Measurements from ENCODE around the gene CHRFAM7A. TPM values are rescaled to one million over a fixed set of nuclear protein-coding genes. Genes with fewer than 3 reads are reported as not detected.

The CHRFAM7A gene
- 5.0 TPM for total RNA-seq

DNA sequence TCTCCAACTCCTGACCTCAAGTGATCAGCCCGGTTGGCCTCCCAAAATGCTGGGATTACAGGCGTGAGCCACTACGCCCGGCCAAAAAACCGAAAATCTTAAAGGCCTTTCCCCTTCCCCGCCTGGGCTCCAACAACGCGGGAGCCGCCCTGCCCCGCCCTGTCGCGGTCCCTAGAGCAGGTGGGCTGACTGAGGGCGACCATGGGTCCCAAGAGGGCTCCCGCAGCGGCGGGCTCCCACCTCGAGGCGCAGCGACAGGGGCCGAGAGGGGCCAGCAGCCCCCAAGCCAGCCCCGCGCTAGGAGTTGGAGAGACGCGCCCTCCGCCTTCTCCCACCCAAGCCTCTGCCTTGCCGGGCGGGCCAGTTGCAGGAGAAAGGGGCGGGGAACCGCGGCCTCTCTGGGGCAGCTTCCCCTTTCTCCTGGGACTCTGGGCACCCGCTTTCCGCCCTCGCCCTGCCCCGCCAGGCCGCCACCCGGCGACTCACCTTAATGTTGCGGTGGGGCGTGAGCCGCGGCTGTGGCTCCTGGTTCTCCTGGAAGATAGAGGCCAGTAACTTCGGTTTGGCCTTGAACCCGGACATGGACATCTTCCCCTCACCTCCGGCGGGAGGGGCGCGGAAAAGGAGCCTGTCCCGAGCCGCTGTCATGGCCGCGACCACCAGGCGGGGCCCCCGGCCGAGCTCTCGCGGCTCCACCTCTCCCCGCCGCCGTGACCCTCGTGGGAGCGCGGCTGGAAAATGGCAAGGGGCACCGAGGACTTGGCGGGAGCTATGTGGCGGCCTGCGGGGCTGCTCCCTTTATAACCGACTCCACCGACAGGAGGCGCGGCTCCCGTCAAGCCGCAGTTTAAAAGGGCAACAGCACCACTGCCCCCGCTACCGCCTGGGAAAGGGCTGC lies at the start of gene CHRFAM7A:
Gene CHRFAM7A, minus strand, starts transcription at position 775 of the 898 bp plus-strand sequence. CDS start 10,189 bp downstream, outside the sequence.

DNA sequence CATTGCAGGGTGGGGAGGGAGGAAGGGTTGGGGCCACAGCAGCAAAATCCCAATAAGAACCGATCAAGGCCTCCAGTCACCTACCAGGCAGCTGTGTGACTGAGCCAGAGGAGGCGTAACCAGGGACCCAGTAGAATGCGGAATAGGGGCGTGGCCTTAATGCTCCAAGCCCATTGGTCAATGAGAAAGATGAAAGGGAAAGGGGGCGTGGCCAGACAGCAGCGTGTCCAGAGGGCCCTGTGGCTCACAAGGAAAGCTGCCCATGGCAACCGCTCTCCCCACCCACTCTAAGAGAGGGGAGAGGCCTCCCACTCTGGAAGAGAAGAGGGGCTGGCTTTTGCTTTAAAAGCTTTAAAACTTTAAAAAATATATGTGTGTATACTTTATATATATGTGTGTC lies 20.8 kb upstream of the CHRFAM7A start, which contains the start of gene GOLGA8R:
Gene GOLGA8R, minus strand, starts transcription at position 101 of the 400 bp plus-strand sequence. Its CDS starts 98 bp downstream, at position 3.

Small RNA genes lying within 50 kb of the gene (small RNA-seq; reads per million reads assigned to genes)
- gene AC019322.2 (ENCODE audit: low replicate concordance): not detected
- gene RF00019 (ENCODE audit: low replicate concordance): not detected
- gene RF00096 (ENCODE audit: low replicate concordance): not detected
- not detected for gene RN7SL196P (ENCODE audit: low replicate concordance)

Other genes starting within 250 kb of the CHRFAM7A start
- gene GOLGA8R, start 20.7 kb upstream of the CHRFAM7A start, total RNA-seq: 8.2 TPM
- gene GOLGA8Q, start 158.5 kb upstream of the CHRFAM7A start, total RNA-seq: 1.3 TPM
- gene GOLGA8H, start 210.5 kb upstream of the CHRFAM7A start, total RNA-seq: 0.88 TPM